Endothelial cell of umbilical vein (primary cell): ENCODE data around the gene USP12. TPM values are rescaled to one million over a fixed set of nuclear protein-coding genes. Genes with fewer than 3 reads are reported as not detected.

Experiments used
- BruUV-seq: library from RNA; stranded (reverse); fragments of 400-500 nt; replicated peaks from 2 replicates; lab custom pipeline; 2021; lab: Mats Ljungman, UMichigan
- CTCF ChIA-PET: fragments of 300-600, 350-600 bp; sonication (Branson Sonifier 250); formaldehyde crosslinking; loops from one replicate; lab custom pipeline; 2021; ENCODE audit warnings: antibody characterized with exemption, inconsistent platforms; lab: Charles Lee
- POLR2A ChIA-PET: fragments of 300-600, 350-600 bp; sonication (Branson Sonifier 250); formaldehyde crosslinking; loops from one replicate; lab custom pipeline; 2021; ENCODE audit warnings: antibody characterized with exemption, inconsistent platforms; lab: Charles Lee
- DNase-seq: peaks from one replicate; pipeline ENCODE4 v3.0.0-alpha.2; 2011; ENCODE audit warnings: low read depth, low spot score
- FAIRE-seq: peaks from 2 replicates; lab custom pipeline; 2011; peaks lifted over from hg19 to GRCh38; lab: Jason Lieb, UNC
- H2AFZ ChIP-seq: 2 replicates; pipeline ENCODE4 v1.6.0; 2012; ENCODE audit warnings: low read depth, low read length, control low read depth, inconsistent platforms
- H3K27ac ChIP-seq: 2 replicates; pipeline ENCODE4 v1.5.1; 2011; ENCODE audit warnings: low read depth, mild to moderate bottlenecking, control low read depth, low read length, moderate library complexity; ENCODE audit not compliant: insufficient read depth
- H3K27me3 ChIP-seq, 2 experiments: 2 replicates each; pipeline versions ENCODE4 v1.6.0 to v1.6.1; 2011; ENCODE audit warnings: low read length in 2 of 2, mixed read lengths in 1 of 2; ENCODE audit not compliant: control insufficient read depth in 2 of 2, insufficient read depth in 2 of 2
- H3K36me3 ChIP-seq, 2 experiments: 2 replicates in 1 of 2; 3 replicates in 1 of 2; pipeline ENCODE4 v1.5.1; 2011; ENCODE audit warnings: low read length in 2 of 2, mild to moderate bottlenecking in 1 of 2, moderate library complexity in 1 of 2; ENCODE audit not compliant: control insufficient read depth in 2 of 2, insufficient read depth in 2 of 2; ENCODE audit errors: extremely low read depth in 1 of 2
- H3K4me1 ChIP-seq: 3 replicates; pipeline ENCODE4 v1.5.1; 2011; ENCODE audit warnings: mild to moderate bottlenecking, low read length; ENCODE audit not compliant: control insufficient read depth, insufficient read depth; ENCODE audit errors: extremely low read depth
- H3K4me2 ChIP-seq: 2 replicates; pipeline ENCODE4 v1.6.1; 2011; ENCODE audit warnings: low read length, control low read depth, mixed read lengths; ENCODE audit not compliant: insufficient read depth
- H3K4me3 ChIP-seq, 3 experiments: fragments of 200-600 bp in 1 of 3; sonication (generic), shearing (Covaris generic) in 1 of 3; replicated peaks in 1 of 3; 2 replicates each; pipeline ENCODE4 v1.5.1; 2011 to 2016; ENCODE audit warnings: control low read depth in 3 of 3, low read length in 3 of 3, mild to moderate bottlenecking in 2 of 3, inconsistent platforms in 1 of 3, low read depth in 1 of 3, moderate library complexity in 1 of 3; ENCODE audit not compliant: insufficient read depth in 1 of 3
- H3K79me2 ChIP-seq: 2 replicates; pipeline ENCODE4 v1.6.0; 2012; ENCODE audit warnings: low read length, inconsistent platforms; ENCODE audit not compliant: control insufficient read depth, insufficient read depth
- H3K9ac ChIP-seq: replicated peaks from 2 replicates; pipeline ENCODE3; 2011; ENCODE audit warnings: low read length, control low read depth; ENCODE audit not compliant: insufficient read depth; ENCODE audit errors: extremely low read depth
- H3K9me1 ChIP-seq: replicated peaks from 3 replicates; pipeline ENCODE4 v1.6.0; 2011; ENCODE audit warnings: mild to moderate bottlenecking, low read length; ENCODE audit not compliant: control insufficient read depth, insufficient read depth; ENCODE audit errors: extremely low read depth
- H3K9me3 ChIP-seq: replicated peaks from 2 replicates; pipeline ENCODE4 v1.5.1; 2012; ENCODE audit warnings: low read length, inconsistent platforms; ENCODE audit not compliant: control insufficient read depth, insufficient read depth
- H4K20me1 ChIP-seq: replicated peaks from 2 replicates; pipeline ENCODE3; 2011; ENCODE audit warnings: mild to moderate bottlenecking, low read length; ENCODE audit not compliant: control insufficient read depth, insufficient read depth; ENCODE audit errors: extremely low read depth
- CTCF ChIP-seq, 2 donors: IDR thresholded peaks; 1 replicate in 1 of 2; 2 replicates in 1 of 2; pipeline ENCODE4 v1.5.1; 2011; ENCODE audit warnings: low read length in 2 of 2, mild to moderate bottlenecking in 2 of 2, moderate library complexity in 2 of 2, control low read depth in 1 of 2, inconsistent platforms in 1 of 2, low read depth in 1 of 2; ENCODE audit not compliant: insufficient read depth in 1 of 2; ENCODE audit errors: extremely low read depth in 1 of 2
- EZH2 ChIP-seq: IDR thresholded peaks from 2 replicates; pipeline ENCODE4 v1.6.1; 2012; ENCODE audit warnings: borderline replicate concordance, low read depth, mild to moderate bottlenecking, moderate library complexity, low read length, inconsistent platforms; ENCODE audit not compliant: severe bottlenecking
- FOS ChIP-seq: IDR thresholded peaks from 2 replicates; pipeline ENCODE4 v1.6.1; 2011; ENCODE audit warnings: mild to moderate bottlenecking, low read length, moderate library complexity, borderline replicate concordance; ENCODE audit not compliant: insufficient read depth
- GATA2 ChIP-seq: IDR thresholded peaks from 2 replicates; pipeline ENCODE4 v1.7.0; 2011; ENCODE audit warnings: low read depth, mild to moderate bottlenecking, moderate library complexity, mixed read lengths, low read length; ENCODE audit not compliant: insufficient read length, insufficient read depth
- JUN ChIP-seq: IDR thresholded peaks from 2 replicates; pipeline ENCODE4 v1.6.1; 2011; ENCODE audit warnings: borderline replicate concordance, low read depth; ENCODE audit not compliant: insufficient read length, insufficient read depth
- MAX ChIP-seq: IDR thresholded peaks from 2 replicates; pipeline ENCODE4 v1.6.1; 2011; ENCODE audit not compliant: insufficient read depth, insufficient read length
- MYC ChIP-seq: IDR thresholded peaks from one replicate; pipeline ENCODE4 v1.6.1; 2011; ENCODE audit warnings: mild to moderate bottlenecking, low read depth, low read length
- POLR2A ChIP-seq: IDR thresholded peaks from 2 replicates; pipeline ENCODE4 v1.6.1; 2012; ENCODE audit warnings: low read depth, mild to moderate bottlenecking, control low read depth, low read length
- POLR2AphosphoS5 ChIP-seq: IDR thresholded peaks from 2 replicates; pipeline ENCODE4 v1.6.1; 2012; ENCODE audit warnings: low read depth, mild to moderate bottlenecking, control low read depth, low read length, moderate library complexity; ENCODE audit not compliant: insufficient read depth
- dilution Hi-C: fragments of 300-500 bp; cut with MboI; formaldehyde crosslinking; loops from one replicate; pipeline ENCODE4 v1.15.0; 2019; ENCODE audit warnings: low sequenced_read_pairs; ENCODE audit not compliant: extremely low pct_ligation_motif_present
- intact Hi-C: fragments of 100-400 bp; cut with micrococcal nuclease; formaldehyde crosslinking; loops from one replicate; pipeline ENCODE4 v1.10.0; 2022
- polyA plus RNA-seq, 4 experiments: library from polyadenylated mRNA; depleted of rRNA in 3 of 4; stranded (reverse) in 3 of 4; unstranded in 1 of 4; fragments of >200 nt; gene quantifications; 2 replicates each; pipeline versions ENCODE4 v1.2.1 to v1.2.3, GENCODE V29; 2011 to 2012; ENCODE audit warnings: missing spikeins in 1 of 4
- total RNA-seq: library from RNA; stranded (reverse); gene quantifications from 2 replicates; pipeline ENCODE4 v1.2.3, GENCODE V29; 2021

The USP12 gene
- total and polyA plus RNA-seq, 2 donors (not counting 3 experiments of a cell fraction or from before 2014, with no cell fraction given): 6.2 to 33.4 TPM

- POLR2A ChIA-PET: no interaction called here
- no peak for FAIRE-seq
- H3K4me2 ChIP-seq: no peak overlapping the region
- no TSS peak for BruUV-seq
- H2AFZ ChIP-seq: no peak overlapping the region
- H3K9me3 ChIP-seq: no peaks in the 10 kb centered on the region
- dilution Hi-C loops (no loop called here), intact Hi-C loops (no loop called here)
- no peaks in the 10 kb centered on the region for H4K20me1 ChIP-seq
- DNase-seq: no peak
- H3K79me2 ChIP-seq: no peaks in the 10 kb centered on the region
- no peak overlapping the region for H3K9ac ChIP-seq
- H3K27me3 ChIP-seq: no peaks in the 10 kb centered on the region
- no peaks in the 10 kb centered on the region for H3K36me3 ChIP-seq
- no peaks in the 10 kb centered on the region for H3K4me1 ChIP-seq
- CTCF ChIA-PET: no interaction called here
- no peaks in the 10 kb centered on the region for H3K9me1 ChIP-seq
- no peak for TF ChIP-seq GATA2
- TF ChIP-seq JUN: no peak
- TF ChIP-seq MAX: no peak
- TF ChIP-seq POLR2A: no peak
- TF ChIP-seq FOS: no peak
- TF ChIP-seq MYC: no peak
- no peak for TF ChIP-seq POLR2AphosphoS5
- TF ChIP-seq EZH2: no peak
- TF ChIP-seq CTCF (IDR thresholded peaks at IDR 0.05; ENCODE audit: extremely low read depth in 1 of 2, insufficient read depth in 1 of 2, low read depth in 1 of 2, low read length in 2 of 2): no peak
- H3K27ac ChIP-seq: no peak overlapping the region
- H3K4me3 ChIP-seq: no peak overlapping the region
These were observed 116.1 kb downstream of the USP12 start for GRCh38 chr13:27055526-27055925.
